Measurements from ENCODE around the gene SERPINA3.

SERPINA3 gene

DNA sequence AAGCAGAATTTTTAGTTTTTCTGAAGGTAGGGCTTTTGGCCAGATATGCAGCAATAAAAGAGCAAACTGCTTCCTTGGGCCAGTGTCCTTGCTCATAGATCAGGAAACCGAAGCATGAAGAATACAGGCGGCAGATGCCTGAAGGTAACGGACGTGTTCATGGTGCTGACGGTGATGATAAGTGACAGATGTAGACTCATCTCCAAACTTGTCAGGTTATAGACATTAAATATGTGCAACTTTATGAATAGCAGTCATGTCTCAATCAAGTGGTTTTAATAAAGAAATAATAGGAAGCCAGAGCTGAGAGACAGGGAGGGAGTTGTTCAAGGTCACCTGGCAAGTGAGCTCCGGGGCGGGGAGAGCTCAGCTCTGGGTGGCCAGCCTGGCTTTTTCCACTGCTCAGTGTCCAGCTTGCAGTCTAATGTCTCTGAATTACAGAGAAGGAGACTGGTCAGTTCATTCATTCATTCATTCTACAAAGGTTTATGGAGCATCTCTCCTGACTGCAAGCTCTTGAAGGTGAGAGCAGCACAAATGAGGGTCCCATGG lies 29.9 kb upstream of the SERPINA3 start:
- Histone ChIP-seq H3K27ac (ENCODE audit: low read length, poor library complexity, severe bottlenecking) (no peak overlapping the region), H3K27me3 (ENCODE audit: control insufficient read depth in 1 of 2, insufficient read depth in 1 of 2, low read length in 2 of 2) (peaks cover 8 to 45% of the 10 kb centered on the region in 2 experiments), H3K4me2 (ENCODE audit: low read length, poor library complexity, severe bottlenecking) (no peak overlapping the region), H3K9ac (ENCODE audit: low read length) (no peak overlapping the region), H2BK120ac (ENCODE audit: low read depth, low read length) (no peak overlapping the region), H2BK5ac (ENCODE audit: low read depth, low read length, poor library complexity, severe bottlenecking) (no peak overlapping the region), H3K18ac (ENCODE audit: low read depth in 1 of 2, low read length in 2 of 2) (no peak overlapping the region), H3K4me3 (ENCODE audit: insufficient read depth in 1 of 2, low read depth in 1 of 2, low read length in 2 of 2) (no peak overlapping the region), H3K23ac (ENCODE audit: low read length in 2 of 2) (no peak overlapping the region), H3K4me1 (ENCODE audit: control insufficient read depth, insufficient read depth, low read depth, low read length) (no peaks in the 10 kb centered on the region), H3K36me3 (ENCODE audit: control insufficient read depth in 1 of 2, insufficient read depth in 2 of 2, low read depth in 1 of 2, low read length in 2 of 2) (no peaks in the 10 kb centered on the region), H4K8ac (ENCODE audit: low read length) (no peak overlapping the region), H2AK5ac (ENCODE audit: low read length, severe bottlenecking) (no peak overlapping the region), H3K9me3 (ENCODE audit: control insufficient read depth, low read length) (no peaks in the 10 kb centered on the region), H3K79me1 (replicated peaks; ENCODE audit: low read length, poor library complexity, severe bottlenecking) (no peaks in the 10 kb centered on the region), H2BK15ac (ENCODE audit: low read depth, poor library complexity, severe bottlenecking) (no peak overlapping the region), H4K91ac (ENCODE audit: low read length) (no peak overlapping the region), H3K14ac (ENCODE audit: low read length in 2 of 2) (no peak overlapping the region), H3K4ac (ENCODE audit: low read depth in 1 of 2, low read length in 2 of 2) (no peak overlapping the region), H2BK12ac (ENCODE audit: low read length in 2 of 2) (no peak overlapping the region), H2AFZ (ENCODE audit: low read depth, low read length) (no peak overlapping the region)
- WGBS, result 94% methylated on average over 6 of the region's 7 CpGs
- no peak for DNase-seq

DNA sequence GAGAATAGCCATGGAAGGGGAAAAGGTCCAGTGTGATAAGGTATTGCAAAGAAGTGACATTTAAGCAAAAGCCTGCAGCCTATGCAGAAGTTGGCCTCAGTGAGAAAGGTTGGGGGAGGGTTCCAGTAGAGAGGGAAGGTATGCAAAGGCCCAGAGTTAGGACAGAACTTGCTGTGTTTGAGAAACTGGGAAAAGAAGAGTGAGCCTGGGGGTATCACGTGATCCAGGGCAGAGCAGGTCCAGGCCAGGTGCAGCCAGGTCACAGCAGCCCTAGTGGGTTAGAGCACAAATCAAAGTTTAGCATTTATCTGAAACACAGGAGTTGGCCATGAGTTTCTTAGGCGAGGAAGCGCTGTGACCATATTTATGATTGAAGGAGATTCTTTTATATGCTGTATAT lies 29.3 kb upstream of the SERPINA3 start:
- 82% methylated on average over 3 of the region's 3 CpGs for WGBS
- H3K27ac ChIP-seq (ENCODE audit: low read length, poor library complexity, severe bottlenecking), result no peak overlapping the region
- H3K36me3 ChIP-seq (ENCODE audit: control insufficient read depth in 1 of 2, insufficient read depth in 2 of 2, low read depth in 1 of 2, low read length in 2 of 2), result no peaks in the 10 kb centered on the region
- DNase-seq, result no peak
- H3K4me2 ChIP-seq (ENCODE audit: low read length, poor library complexity, severe bottlenecking), result no peak overlapping the region
- no peak overlapping the region for H3K4me3 ChIP-seq (ENCODE audit: insufficient read depth in 1 of 2, low read depth in 1 of 2, low read length in 2 of 2)
- H3K9ac ChIP-seq (ENCODE audit: low read length), result no peak overlapping the region
- no peak overlapping the region for H2BK12ac ChIP-seq (ENCODE audit: low read length in 2 of 2)
- no peak overlapping the region for H2BK5ac ChIP-seq (ENCODE audit: low read depth, low read length, poor library complexity, severe bottlenecking)
- H2BK15ac ChIP-seq (ENCODE audit: low read depth, poor library complexity, severe bottlenecking), result no peak overlapping the region
- H3K4ac ChIP-seq (ENCODE audit: low read depth in 1 of 2, low read length in 2 of 2), result no peak overlapping the region
- no peak overlapping the region for H2AK5ac ChIP-seq (ENCODE audit: low read length, severe bottlenecking)
- no peak overlapping the region for H2AFZ ChIP-seq (ENCODE audit: low read depth, low read length)
- H3K27me3 ChIP-seq (ENCODE audit: control insufficient read depth in 1 of 2, insufficient read depth in 1 of 2, low read length in 2 of 2), result peaks cover 11 to 48% of the 10 kb centered on the region in 2 experiments
- no peaks in the 10 kb centered on the region for H3K9me3 ChIP-seq (ENCODE audit: control insufficient read depth, low read length)
- H3K18ac ChIP-seq (ENCODE audit: low read depth in 1 of 2, low read length in 2 of 2), result no peak overlapping the region
- H3K4me1 ChIP-seq (ENCODE audit: control insufficient read depth, insufficient read depth, low read depth, low read length), result no peaks in the 10 kb centered on the region
- H3K14ac ChIP-seq (ENCODE audit: low read length in 2 of 2), result no peak overlapping the region
- H3K23ac ChIP-seq (ENCODE audit: low read length in 2 of 2), result no peak overlapping the region
- no peaks in the 10 kb centered on the region for H3K79me1 ChIP-seq (replicated peaks; ENCODE audit: low read length, poor library complexity, severe bottlenecking)
- no peak overlapping the region for H4K91ac ChIP-seq (ENCODE audit: low read length)
- H4K8ac ChIP-seq (ENCODE audit: low read length), result no peak overlapping the region
- H2BK120ac ChIP-seq (ENCODE audit: low read depth, low read length), result no peak overlapping the region

DNA sequence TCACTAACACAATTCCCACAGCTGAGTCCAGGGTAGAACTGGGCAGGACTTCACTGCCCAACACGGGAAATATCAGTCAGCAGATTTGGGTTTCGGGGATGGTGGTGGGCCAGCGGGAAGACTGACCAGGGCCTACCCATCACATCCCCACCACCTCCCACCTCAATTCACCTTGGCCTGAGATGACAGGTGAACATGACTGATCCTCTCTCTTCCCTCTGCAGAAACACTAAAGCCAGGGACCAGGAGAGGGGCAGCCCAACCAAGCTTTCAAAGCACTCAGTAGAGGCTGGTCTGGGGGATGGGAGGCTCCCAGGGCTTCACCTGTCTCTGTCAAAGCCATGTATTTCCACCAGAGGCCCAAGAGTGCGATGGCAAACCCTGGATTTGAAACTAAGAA lies 28.6 kb upstream of the SERPINA3 start:
- no peak overlapping the region for H3K4me3 ChIP-seq (ENCODE audit: insufficient read depth in 1 of 2, low read depth in 1 of 2, low read length in 2 of 2)
- H3K14ac ChIP-seq (ENCODE audit: low read length in 2 of 2), result no peak overlapping the region
- peaks cover 10 to 50% of the 10 kb centered on the region in 2 experiments for H3K27me3 ChIP-seq (ENCODE audit: control insufficient read depth in 1 of 2, insufficient read depth in 1 of 2, low read length in 2 of 2)
- no peak overlapping the region for H2BK12ac ChIP-seq (ENCODE audit: low read length in 2 of 2)
- H3K23ac ChIP-seq (ENCODE audit: low read length in 2 of 2), result no peak overlapping the region
- no peak overlapping the region for H3K18ac ChIP-seq (ENCODE audit: low read depth in 1 of 2, low read length in 2 of 2)
- no peak overlapping the region for H2AK5ac ChIP-seq (ENCODE audit: low read length, severe bottlenecking)
- no peak overlapping the region for H2BK15ac ChIP-seq (ENCODE audit: low read depth, poor library complexity, severe bottlenecking)
- H3K9ac ChIP-seq (ENCODE audit: low read length), result no peak overlapping the region
- H2AFZ ChIP-seq (ENCODE audit: low read depth, low read length), result peak overlapping the region; percentile 3
- H3K9me3 ChIP-seq (ENCODE audit: control insufficient read depth, low read length), result no peaks in the 10 kb centered on the region
- no peak overlapping the region for H4K8ac ChIP-seq (ENCODE audit: low read length)
- H3K36me3 ChIP-seq (ENCODE audit: control insufficient read depth in 1 of 2, insufficient read depth in 2 of 2, low read depth in 1 of 2, low read length in 2 of 2), result no peaks in the 10 kb centered on the region
- no peaks in the 10 kb centered on the region for H3K4me1 ChIP-seq (ENCODE audit: control insufficient read depth, insufficient read depth, low read depth, low read length)
- H2BK120ac ChIP-seq (ENCODE audit: low read depth, low read length), result no peak overlapping the region
- no peak overlapping the region for H3K4me2 ChIP-seq (ENCODE audit: low read length, poor library complexity, severe bottlenecking)
- no peak overlapping the region for H4K91ac ChIP-seq (ENCODE audit: low read length)
- no peak for DNase-seq
- no peaks in the 10 kb centered on the region for H3K79me1 ChIP-seq (replicated peaks; ENCODE audit: low read length, poor library complexity, severe bottlenecking)
- no peak overlapping the region for H2BK5ac ChIP-seq (ENCODE audit: low read depth, low read length, poor library complexity, severe bottlenecking)
- H3K27ac ChIP-seq (ENCODE audit: low read length, poor library complexity, severe bottlenecking), result no peak overlapping the region
- H3K4ac ChIP-seq (ENCODE audit: low read depth in 1 of 2, low read length in 2 of 2), result no peak overlapping the region
- 94% methylated on average over 3 of the region's 4 CpGs for WGBS

DNA sequence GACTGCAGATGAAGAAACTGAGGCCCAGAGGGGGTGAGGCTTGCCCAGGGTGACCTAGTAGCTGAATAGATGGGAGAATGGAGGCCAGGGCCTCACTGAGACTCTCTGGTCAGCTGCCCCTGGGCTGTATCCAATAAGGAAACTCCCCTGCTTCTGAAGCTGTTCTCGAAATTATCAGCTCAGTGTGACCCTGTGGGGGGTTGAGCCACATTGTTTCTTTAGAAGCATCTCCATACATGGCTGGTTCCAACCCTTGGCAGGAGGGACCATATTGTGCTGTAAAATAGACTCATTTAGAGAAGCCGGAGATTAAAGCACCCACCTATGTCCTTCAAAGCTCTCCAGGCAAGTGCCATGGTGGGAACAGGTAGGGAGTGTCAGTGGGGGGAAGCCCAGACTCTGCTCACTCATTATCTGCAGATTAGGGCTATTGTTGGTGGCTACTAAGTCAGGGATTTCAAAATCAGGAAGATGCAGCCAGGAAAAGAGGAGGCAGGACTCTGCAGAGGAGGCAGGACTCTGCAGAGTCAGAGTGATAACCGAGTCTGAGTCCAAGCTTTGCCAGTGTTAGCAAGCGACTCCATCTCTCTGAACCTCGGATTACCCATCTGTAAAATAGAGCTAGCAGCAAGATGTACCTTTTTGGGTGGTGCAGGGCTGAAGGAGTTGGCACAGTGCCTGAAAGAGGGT lies 27.5 kb upstream of the SERPINA3 start:
- Histone ChIP-seq H3K9me3 (ENCODE audit: control insufficient read depth, low read length) (no peaks in the 10 kb centered on the region), H3K23ac (ENCODE audit: low read length in 2 of 2) (no peak overlapping the region), H4K8ac (ENCODE audit: low read length) (no peak overlapping the region), H2BK15ac (ENCODE audit: low read depth, poor library complexity, severe bottlenecking) (no peak overlapping the region), H2AFZ (ENCODE audit: low read depth, low read length) (no peak overlapping the region), H2AK5ac (ENCODE audit: low read length, severe bottlenecking) (no peak overlapping the region), H3K4ac (ENCODE audit: low read depth in 1 of 2, low read length in 2 of 2) (no peak overlapping the region), H3K36me3 (ENCODE audit: control insufficient read depth in 1 of 2, insufficient read depth in 2 of 2, low read depth in 1 of 2, low read length in 2 of 2) (no peaks in the 10 kb centered on the region), H3K4me1 (ENCODE audit: control insufficient read depth, insufficient read depth, low read depth, low read length) (no peaks in the 10 kb centered on the region), H3K18ac (ENCODE audit: low read depth in 1 of 2, low read length in 2 of 2) (no peak overlapping the region), H4K91ac (ENCODE audit: low read length) (no peak overlapping the region), H3K79me1 (replicated peaks; ENCODE audit: low read length, poor library complexity, severe bottlenecking) (no peaks in the 10 kb centered on the region), H2BK5ac (ENCODE audit: low read depth, low read length, poor library complexity, severe bottlenecking) (no peak overlapping the region), H2BK12ac (ENCODE audit: low read length in 2 of 2) (no peak overlapping the region), H3K4me2 (ENCODE audit: low read length, poor library complexity, severe bottlenecking) (no peak overlapping the region), H3K9ac (ENCODE audit: low read length) (no peak overlapping the region), H3K14ac (ENCODE audit: low read length in 2 of 2) (no peak overlapping the region), H3K4me3 (ENCODE audit: insufficient read depth in 1 of 2, low read depth in 1 of 2, low read length in 2 of 2) (no peak overlapping the region), H3K27ac (ENCODE audit: low read length, poor library complexity, severe bottlenecking) (no peak overlapping the region), H3K27me3 (ENCODE audit: control insufficient read depth in 1 of 2, insufficient read depth in 1 of 2, low read length in 2 of 2) (peaks cover 10 to 52% of the 10 kb centered on the region in 2 experiments), H2BK120ac (ENCODE audit: low read depth, low read length) (no peak overlapping the region)
- 71% methylated on average over 4 of the region's 5 CpGs for whole genome bisulfite sequencing
- DNase-seq, result no peak

Data from mesenchymal stem cell (in vitro differentiated cells and primary cell).